ENCODE results near the gene C11orf68.

- TF ChIP-seq POLR2AphosphoS5 (IDR thresholded peaks at IDR 0.05; ENCODE audit: borderline replicate concordance, low read depth, low read length), result no peak
- TF ChIP-seq EZH2 (IDR thresholded peaks at IDR 0.05), result no peak
- no peak for TF ChIP-seq FOXP2 (optimal IDR thresholded peaks at IDR 0.05; ENCODE audit: control extremely low read depth, extremely low read length, insufficient read depth)
Measured at GRCh38 chr11:65883786-65884715, 34.8 kb downstream of the C11orf68 start.
